Astrocyte (in vitro differentiated cells and primary cell): ENCODE results near the gene COL15A1.

Source experiments
- EZH2 ChIP-seq: IDR thresholded peaks from 2 replicates; pipeline ENCODE4 v1.6.1; 2012; ENCODE audit warnings: mild to moderate bottlenecking, low read length, inconsistent platforms; ENCODE audit not compliant: insufficient read depth
- TF ChIP-seq, protein P1 (sequence below): IDR thresholded peaks from 2 replicates; pipeline ENCODE4 v1.5.1; 2011; ENCODE audit warnings: low read depth, mild to moderate bottlenecking, inconsistent platforms, low read length, moderate library complexity; ENCODE audit not compliant: insufficient read depth

DNA sequence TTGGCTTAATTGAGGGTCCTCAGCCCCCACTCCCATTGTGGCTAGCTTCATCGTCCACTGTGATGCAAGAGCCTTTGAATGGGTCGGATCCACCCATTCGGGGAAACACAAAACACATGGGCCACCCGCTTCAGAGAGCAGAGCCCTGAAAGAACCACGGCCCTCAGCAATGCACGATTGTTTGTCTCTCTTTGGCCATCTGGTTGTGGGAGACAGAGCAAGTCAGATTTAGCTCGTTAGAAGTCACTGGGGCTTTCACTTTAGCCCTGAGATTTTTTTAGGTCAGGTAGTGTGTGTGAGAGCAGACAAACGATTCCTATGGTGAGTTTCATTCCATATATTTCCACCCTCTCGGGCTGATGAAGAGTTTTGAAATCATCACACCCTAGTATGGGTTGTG is 12.9 kb upstream of the COL15A1 start:
- TF ChIP-seq, protein P1, sequence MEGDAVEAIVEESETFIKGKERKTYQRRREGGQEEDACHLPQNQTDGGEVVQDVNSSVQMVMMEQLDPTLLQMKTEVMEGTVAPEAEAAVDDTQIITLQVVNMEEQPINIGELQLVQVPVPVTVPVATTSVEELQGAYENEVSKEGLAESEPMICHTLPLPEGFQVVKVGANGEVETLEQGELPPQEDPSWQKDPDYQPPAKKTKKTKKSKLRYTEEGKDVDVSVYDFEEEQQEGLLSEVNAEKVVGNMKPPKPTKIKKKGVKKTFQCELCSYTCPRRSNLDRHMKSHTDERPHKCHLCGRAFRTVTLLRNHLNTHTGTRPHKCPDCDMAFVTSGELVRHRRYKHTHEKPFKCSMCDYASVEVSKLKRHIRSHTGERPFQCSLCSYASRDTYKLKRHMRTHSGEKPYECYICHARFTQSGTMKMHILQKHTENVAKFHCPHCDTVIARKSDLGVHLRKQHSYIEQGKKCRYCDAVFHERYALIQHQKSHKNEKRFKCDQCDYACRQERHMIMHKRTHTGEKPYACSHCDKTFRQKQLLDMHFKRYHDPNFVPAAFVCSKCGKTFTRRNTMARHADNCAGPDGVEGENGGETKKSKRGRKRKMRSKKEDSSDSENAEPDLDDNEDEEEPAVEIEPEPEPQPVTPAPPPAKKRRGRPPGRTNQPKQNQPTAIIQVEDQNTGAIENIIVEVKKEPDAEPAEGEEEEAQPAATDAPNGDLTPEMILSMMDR = no peak
- no peak for TF ChIP-seq EZH2
